Neutrophil (primary cell): ENCODE results near the gene OSBPL6.
A peak's percentile ranks its signal among the peaks of the same experiment; 100 is the strongest.
"Not testable (repeated sequence)": the region's sequence is repeated elsewhere in the genome, so short reads cannot be mapped to it uniquely, and the experiment has no call there.

Experiments
- H3K27ac ChIP-seq: fragments of 200-600 bp; sonication (generic); 2 replicates; pipeline ENCODE4 v1.5.1; 2016; ENCODE audit warnings: mild to moderate bottlenecking, moderate library complexity
- H3K27me3 ChIP-seq: fragments of 200-600 bp; sonication (generic); 2 replicates; pipeline ENCODE4 v1.6.0; 2016; ENCODE audit warnings: mild to moderate bottlenecking
- H3K36me3 ChIP-seq: fragments of 200-600 bp; sonication (generic); 2 replicates; pipeline ENCODE4 v1.5.1; 2017
- H3K4me1 ChIP-seq, 2 experiments: fragments of 200-600 bp in 1 of 2; sonication (generic) in 1 of 2; 1 replicate in 1 of 2; 2 replicates in 1 of 2; pipeline versions ENCODE4 v1.5.1 to v1.6.1; 2013 to 2016; ENCODE audit warnings: low read depth in 1 of 2, low read length in 1 of 2, mild to moderate bottlenecking in 1 of 2, moderate library complexity in 1 of 2; ENCODE audit not compliant: control insufficient read depth in 1 of 2, insufficient read depth in 1 of 2
- H3K4me3 ChIP-seq, 2 experiments: fragments of 200-600 bp in 1 of 2; sonication (generic) in 1 of 2; 1 replicate in 1 of 2; 2 replicates in 1 of 2; pipeline ENCODE4 v1.5.1; 2013 to 2016; ENCODE audit warnings: low read depth in 1 of 2, low read length in 1 of 2, mild to moderate bottlenecking in 1 of 2, moderate library complexity in 1 of 2
- H3K9me3 ChIP-seq: fragments of 200-600 bp; sonication (generic); 2 replicates; pipeline ENCODE4 v1.5.1; 2016
- TF ChIP-seq, protein P1 (sequence below): fragments of 200-600 bp; sonication (generic); IDR thresholded peaks from 2 replicates; pipeline ENCODE4 v1.5.1; 2016; ENCODE audit warnings: antibody characterized with exemption

Gene OSBPL6

GRCh38 chr2:178193823-178194599, at the start of gene OSBPL6:
TSS of gene OSBPL6 (plus strand) at chr2:178194512. CDS start at chr2:178306185, 111,673 bp downstream.
- H3K9me3 ChIP-seq, result no peaks in the 10 kb centered on the region
- peaks cover 93% of the 10 kb centered on the region for H3K27me3 ChIP-seq
- peak within 1 kb of the TSS; percentile 46 to 60 for H3K4me3 ChIP-seq
- TF ChIP-seq, protein P1, sequence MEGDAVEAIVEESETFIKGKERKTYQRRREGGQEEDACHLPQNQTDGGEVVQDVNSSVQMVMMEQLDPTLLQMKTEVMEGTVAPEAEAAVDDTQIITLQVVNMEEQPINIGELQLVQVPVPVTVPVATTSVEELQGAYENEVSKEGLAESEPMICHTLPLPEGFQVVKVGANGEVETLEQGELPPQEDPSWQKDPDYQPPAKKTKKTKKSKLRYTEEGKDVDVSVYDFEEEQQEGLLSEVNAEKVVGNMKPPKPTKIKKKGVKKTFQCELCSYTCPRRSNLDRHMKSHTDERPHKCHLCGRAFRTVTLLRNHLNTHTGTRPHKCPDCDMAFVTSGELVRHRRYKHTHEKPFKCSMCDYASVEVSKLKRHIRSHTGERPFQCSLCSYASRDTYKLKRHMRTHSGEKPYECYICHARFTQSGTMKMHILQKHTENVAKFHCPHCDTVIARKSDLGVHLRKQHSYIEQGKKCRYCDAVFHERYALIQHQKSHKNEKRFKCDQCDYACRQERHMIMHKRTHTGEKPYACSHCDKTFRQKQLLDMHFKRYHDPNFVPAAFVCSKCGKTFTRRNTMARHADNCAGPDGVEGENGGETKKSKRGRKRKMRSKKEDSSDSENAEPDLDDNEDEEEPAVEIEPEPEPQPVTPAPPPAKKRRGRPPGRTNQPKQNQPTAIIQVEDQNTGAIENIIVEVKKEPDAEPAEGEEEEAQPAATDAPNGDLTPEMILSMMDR, result no peak
- no peaks in the 10 kb centered on the region for H3K36me3 ChIP-seq
- no peak within 1 kb of the TSS for H3K27ac ChIP-seq
- H3K4me1 ChIP-seq, result peaks cover 17 to 21% of the 10 kb centered on the region in 2 experiments

GRCh38 chr2:178152033-178152432, 42.3 kb upstream of the OSBPL6 start:
- no peak overlapping the region for H3K4me3 ChIP-seq
- TF ChIP-seq, protein P1, result no peak
- no peaks in the 10 kb centered on the region for H3K9me3 ChIP-seq
- no peaks in the 10 kb centered on the region for H3K27me3 ChIP-seq
- no peak overlapping the region for H3K27ac ChIP-seq
- H3K4me1 ChIP-seq, result no peaks in the 10 kb centered on the region
- H3K36me3 ChIP-seq, result no peaks in the 10 kb centered on the region

DNA sequence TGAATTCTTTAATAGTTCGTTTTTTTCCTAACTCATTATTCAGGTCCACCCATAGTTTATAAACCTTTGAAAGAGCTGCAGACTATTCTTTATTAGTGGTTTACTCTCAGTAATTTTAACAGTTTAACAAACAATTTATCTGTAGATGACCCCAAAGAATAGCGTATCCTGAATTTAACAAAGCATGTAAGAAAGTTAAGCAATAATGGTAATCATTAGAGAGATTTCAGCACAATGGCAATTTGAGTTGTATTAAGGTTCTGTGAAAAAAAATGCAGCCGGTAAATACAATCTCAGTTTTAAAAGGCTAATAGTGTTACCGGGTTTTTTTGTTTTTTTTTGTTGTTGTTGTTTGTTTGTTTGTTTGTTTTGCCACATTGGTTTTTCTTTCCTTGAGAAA, 41.8 kb upstream of the OSBPL6 start:
- H3K36me3 ChIP-seq, result no peaks in the 10 kb centered on the region
- no peaks in the 10 kb centered on the region for H3K27me3 ChIP-seq
- no peaks in the 10 kb centered on the region for H3K9me3 ChIP-seq
- no peak overlapping the region for H3K4me3 ChIP-seq
- TF ChIP-seq, protein P1, result no peak
- H3K27ac ChIP-seq, result no peak overlapping the region
- no peaks in the 10 kb centered on the region for H3K4me1 ChIP-seq

DNA sequence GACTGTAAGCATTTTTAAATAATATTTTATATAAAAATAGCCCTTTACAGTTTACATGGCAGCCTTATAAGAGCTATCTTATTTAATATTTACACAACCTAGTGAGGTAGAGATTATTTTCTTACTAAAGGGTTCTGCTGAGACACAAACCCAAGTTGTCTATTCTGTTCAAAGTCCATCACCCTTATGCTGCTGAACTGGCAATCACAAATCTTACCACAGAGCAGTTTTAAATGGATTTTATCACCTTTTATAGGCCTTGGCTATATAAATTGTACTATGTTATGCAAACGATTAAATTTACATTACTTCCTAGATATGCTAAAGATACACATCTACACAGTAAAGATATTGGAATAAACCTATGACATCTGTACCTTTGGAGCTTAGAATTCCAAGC, 41.3 kb upstream of the OSBPL6 start:
- no peak overlapping the region for H3K4me3 ChIP-seq
- H3K4me1 ChIP-seq, result no peaks in the 10 kb centered on the region
- H3K9me3 ChIP-seq, result no peaks in the 10 kb centered on the region
- no peaks in the 10 kb centered on the region for H3K36me3 ChIP-seq
- H3K27me3 ChIP-seq, result no peaks in the 10 kb centered on the region
- no peak overlapping the region for H3K27ac ChIP-seq
- TF ChIP-seq, protein P1, result no peak

GRCh38 chr2:178153878-178154277, 40.4 kb upstream of the OSBPL6 start:
- not testable (repeated sequence) for H3K4me3 ChIP-seq, H3K4me1 ChIP-seq, H3K27me3 ChIP-seq, H3K36me3 ChIP-seq, H3K9me3 ChIP-seq, H3K27ac ChIP-seq

DNA sequence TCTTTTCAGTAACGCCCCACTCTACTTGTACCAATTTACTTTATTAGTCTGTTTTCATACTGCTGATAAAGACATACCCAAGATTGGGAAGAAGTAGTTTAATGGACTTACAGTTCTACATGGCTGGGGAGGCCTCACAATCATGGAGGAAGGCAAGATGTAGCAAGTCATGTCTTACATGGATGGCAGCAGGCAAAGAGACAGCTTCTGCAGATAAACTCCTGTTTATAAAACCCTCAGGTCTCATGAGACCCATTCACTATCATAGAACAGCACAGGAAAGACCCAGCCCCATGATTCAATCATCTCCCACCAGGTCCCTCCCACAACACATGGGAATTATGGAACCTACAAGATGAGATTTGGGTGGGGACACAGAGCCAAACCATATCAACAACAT, 38.8 kb upstream of the OSBPL6 start:
- Histone ChIP-seq H3K27ac (no peak overlapping the region), H3K4me3 (no peak overlapping the region), H3K36me3 (no peaks in the 10 kb centered on the region), H3K4me1 (no peaks in the 10 kb centered on the region), H3K9me3 (no peaks in the 10 kb centered on the region), H3K27me3 (no peaks in the 10 kb centered on the region)
- TF ChIP-seq, protein P1, result no peak
